Duodenal mucosa (tissue), 2 donors: ENCODE data around the gene DNAAF5.

Experiments
- H3K27ac ChIP-seq: one replicate; pipeline ENCODE4 v1.7.0; 2013; ENCODE audit warnings: low read depth, low read length
- H3K27me3 ChIP-seq, 2 donors: one replicate each; pipeline ENCODE4 v1.7.0; 2013; ENCODE audit warnings: low read length in 2 of 2, control low read depth in 1 of 2; ENCODE audit not compliant: insufficient read depth in 2 of 2, control insufficient read depth in 1 of 2
- H3K36me3 ChIP-seq, 2 donors: one replicate each; pipeline ENCODE4 v1.7.0; 2013; ENCODE audit warnings: low read length in 2 of 2, control low read depth in 1 of 2; ENCODE audit not compliant: insufficient read depth in 2 of 2, control insufficient read depth in 1 of 2
- H3K4me1 ChIP-seq, 2 donors: one replicate each; pipeline ENCODE4 v1.7.0; 2013; ENCODE audit warnings: low read length in 2 of 2, control low read depth in 1 of 2; ENCODE audit not compliant: insufficient read depth in 2 of 2, control insufficient read depth in 1 of 2
- H3K4me3 ChIP-seq, 2 donors: one replicate each; pipeline ENCODE4 v1.7.0; 2013; ENCODE audit warnings: low read length in 2 of 2, low read depth in 1 of 2
- H3K9ac ChIP-seq, 2 donors: one replicate each; pipeline ENCODE4 v1.7.0; 2013; ENCODE audit warnings: low read length in 2 of 2, low read depth in 1 of 2
- H3K9me3 ChIP-seq, 2 donors: one replicate each; pipeline ENCODE4 v1.7.0; 2013; ENCODE audit warnings: low read length in 2 of 2, control low read depth in 1 of 2; ENCODE audit not compliant: control insufficient read depth in 1 of 2

Gene DNAAF5

GRCh38 chr7:755413-755805, 28.9 kb downstream of the DNAAF5 start:
- H3K36me3 ChIP-seq: peaks cover 26 to 57% of the 10 kb centered on the region in 2 donors
- H3K4me1 ChIP-seq: no peaks in the 10 kb centered on the region
- H3K4me3 ChIP-seq: no peak overlapping the region
- no peaks in the 10 kb centered on the region for H3K27me3 ChIP-seq
- H3K9me3 ChIP-seq: no peaks in the 10 kb centered on the region
- H3K27ac ChIP-seq: no peak overlapping the region
- H3K9ac ChIP-seq: no peak overlapping the region

- no peaks in the 10 kb centered on the region for H3K9me3 ChIP-seq
- H3K4me1 ChIP-seq: no peaks in the 10 kb centered on the region
- H3K27me3 ChIP-seq: no peaks in the 10 kb centered on the region
- H3K4me3 ChIP-seq: no peak overlapping the region
- H3K36me3 ChIP-seq: peaks cover 25 to 66% of the 10 kb centered on the region in 2 donors
- H3K27ac ChIP-seq: no peak overlapping the region
- no peak overlapping the region for H3K9ac ChIP-seq
These were observed 29.9 kb downstream of the DNAAF5 start for GRCh38 chr7:756231-756927.

GRCh38 chr7:756928-757560, 30.5 kb downstream of the DNAAF5 start:
- Histone ChIP-seq H3K36me3 (peaks cover 26 to 70% of the 10 kb centered on the region in 2 donors), H3K4me1 (no peaks in the 10 kb centered on the region), H3K9me3 (no peaks in the 10 kb centered on the region)

GRCh38 chr7:757741-758163, 31.3 kb downstream of the DNAAF5 start:
- Histone ChIP-seq H3K9ac (no peak overlapping the region), H3K4me1 (no peaks in the 10 kb centered on the region), H3K27ac (no peak overlapping the region), H3K27me3 (no peaks in the 10 kb centered on the region), H3K9me3 (no peaks in the 10 kb centered on the region), H3K36me3 (peaks cover 23 to 70% of the 10 kb centered on the region in 2 donors), H3K4me3 (no peak overlapping the region)

More at GRCh38 chr7:756928-757560, 30.5 kb downstream of the DNAAF5 start:
- Histone ChIP-seq H3K9ac (no peak overlapping the region), H3K27ac (no peak overlapping the region), H3K27me3 (no peaks in the 10 kb centered on the region), H3K4me3 (no peak overlapping the region)

GRCh38 chr7:759569-759968, 33.1 kb downstream of the DNAAF5 start:
- no peak overlapping the region for H3K9ac ChIP-seq
- peaks cover 31 to 80% of the 10 kb centered on the region in 2 donors for H3K36me3 ChIP-seq
- H3K4me3 ChIP-seq: no peak overlapping the region
- no peak overlapping the region for H3K27ac ChIP-seq
- H3K9me3 ChIP-seq: no peaks in the 10 kb centered on the region
- H3K4me1 ChIP-seq: no peaks in the 10 kb centered on the region
- no peaks in the 10 kb centered on the region for H3K27me3 ChIP-seq

DNA sequence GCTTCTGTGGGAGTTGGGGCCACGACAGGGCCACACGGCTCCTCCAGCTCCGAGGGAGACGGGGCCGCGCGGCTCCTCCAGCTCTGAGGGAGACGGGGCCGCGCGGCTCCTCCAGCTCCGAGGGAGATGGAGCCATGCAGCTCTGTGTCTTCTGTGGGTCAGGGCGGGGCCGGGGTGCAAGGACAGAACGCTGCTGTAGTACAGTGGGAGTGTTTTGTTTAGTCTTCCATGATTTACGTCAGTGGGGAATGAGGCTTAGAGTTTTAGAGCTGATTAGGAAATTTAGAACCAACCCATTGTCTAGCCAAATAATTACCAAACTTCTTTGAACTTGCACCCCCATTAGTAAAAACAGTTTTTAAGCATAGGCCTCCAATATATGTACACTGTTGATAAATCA, 33.5 kb downstream of the DNAAF5 start:
- H3K4me3 ChIP-seq: no peak overlapping the region
- H3K9ac ChIP-seq: no peak overlapping the region
- H3K27ac ChIP-seq: no peak overlapping the region
- peaks cover 29 to 80% of the 10 kb centered on the region in 2 donors for H3K36me3 ChIP-seq
- no peaks in the 10 kb centered on the region for H3K4me1 ChIP-seq
- H3K27me3 ChIP-seq: no peaks in the 10 kb centered on the region
- H3K9me3 ChIP-seq: no peaks in the 10 kb centered on the region

GRCh38 chr7:761101-761500, 34.6 kb downstream of the DNAAF5 start:
- H3K36me3 ChIP-seq: peaks cover 25 to 78% of the 10 kb centered on the region in 2 donors
- H3K9ac ChIP-seq: no peak overlapping the region
- H3K27ac ChIP-seq: no peak overlapping the region
- no peaks in the 10 kb centered on the region for H3K9me3 ChIP-seq
- H3K4me3 ChIP-seq: no peak overlapping the region
- H3K27me3 ChIP-seq: no peaks in the 10 kb centered on the region
- no peaks in the 10 kb centered on the region for H3K4me1 ChIP-seq

GRCh38 chr7:761631-762030, 35.1 kb downstream of the DNAAF5 start:
- H3K27me3 ChIP-seq: no peaks in the 10 kb centered on the region
- no peak overlapping the region for H3K9ac ChIP-seq
- no peaks in the 10 kb centered on the region for H3K9me3 ChIP-seq
- H3K4me1 ChIP-seq: no peaks in the 10 kb centered on the region
- no peak overlapping the region for H3K27ac ChIP-seq
- peaks cover 25 to 78% of the 10 kb centered on the region in 2 donors for H3K36me3 ChIP-seq
- no peak overlapping the region for H3K4me3 ChIP-seq

- Histone ChIP-seq H3K36me3 (peaks cover 21 to 67% of the 10 kb centered on the region in 2 donors), H3K9me3 (no peaks in the 10 kb centered on the region)
These were observed 36.4 kb downstream of the DNAAF5 start for GRCh38 chr7:762885-763284.

GRCh38 chr7:763762-764161, 37.3 kb downstream of the DNAAF5 start:
- Histone ChIP-seq H3K36me3 (peaks cover 17 to 65% of the 10 kb centered on the region in 2 donors), H3K4me1 (no peaks in the 10 kb centered on the region), H3K9me3 (no peaks in the 10 kb centered on the region), H3K9ac (no peak overlapping the region), H3K27ac (no peak overlapping the region), H3K4me3 (no peak overlapping the region), H3K27me3 (no peaks in the 10 kb centered on the region)

More at GRCh38 chr7:762885-763284, 36.4 kb downstream of the DNAAF5 start:
- Histone ChIP-seq H3K27me3 (no peaks in the 10 kb centered on the region), H3K27ac (no peak overlapping the region), H3K9ac (no peak overlapping the region), H3K4me3 (no peak overlapping the region), H3K4me1 (no peaks in the 10 kb centered on the region)
